Neuron (in vitro differentiated cells): ENCODE results near the gene HOXA10.

ENCODE experiments used
- H2AFZ ChIP-seq: one replicate; pipeline ENCODE4 v1.6.1; 2013; ENCODE audit warnings: low read depth, mild to moderate bottlenecking, inconsistent platforms, low read length, moderate library complexity
- H3K27me3 ChIP-seq: one replicate; pipeline ENCODE4 v1.6.1; 2013; ENCODE audit warnings: low read length; ENCODE audit not compliant: insufficient read depth
- H3K36me3 ChIP-seq: one replicate; pipeline ENCODE4 v1.6.1; 2013; ENCODE audit warnings: low read length; ENCODE audit not compliant: insufficient read depth
- H3K4me1 ChIP-seq: one replicate; pipeline ENCODE4 v1.6.1; 2013; ENCODE audit warnings: low read length; ENCODE audit not compliant: insufficient read depth
- H3K4me3 ChIP-seq: 2 replicates; pipeline ENCODE4 v1.5.1; 2013; ENCODE audit warnings: mild to moderate bottlenecking, low read length, moderate library complexity
- H3K9me3 ChIP-seq: one replicate; pipeline ENCODE4 v1.6.1; 2013; ENCODE audit warnings: low read length

HOXA10 gene

GRCh38 chr7:27125986-27126394 is 48.1 kb downstream of the HOXA10 start:
- H3K27me3 ChIP-seq: peaks cover 96% of the 10 kb centered on the region
- peaks cover 4% of the 10 kb centered on the region for H3K9me3 ChIP-seq
- H2AFZ ChIP-seq: no peak overlapping the region
- H3K36me3 ChIP-seq: no peaks in the 10 kb centered on the region
- H3K4me1 ChIP-seq: no peaks in the 10 kb centered on the region
- no peak overlapping the region for H3K4me3 ChIP-seq

GRCh38 chr7:27124902-27125689 is 49.0 kb downstream of the HOXA10 start:
- Histone ChIP-seq H3K27me3 (peaks cover 99% of the 10 kb centered on the region), H2AFZ (no peak overlapping the region), H3K4me3 (no peak overlapping the region), H3K9me3 (peaks cover 4% of the 10 kb centered on the region), H3K4me1 (no peaks in the 10 kb centered on the region), H3K36me3 (no peaks in the 10 kb centered on the region)

- Histone ChIP-seq H3K27me3 (peaks cover 98% of the 10 kb centered on the region), H3K4me1 (no peaks in the 10 kb centered on the region), H3K4me3 (no peak overlapping the region)
Measured at GRCh38 chr7:27124096-27124901, 49.8 kb downstream of the HOXA10 start.

GRCh38 chr7:27123477-27124053 is 50.6 kb downstream of the HOXA10 start:
- Histone ChIP-seq H3K27me3 (peaks cover 97% of the 10 kb centered on the region), H3K4me3 (no peak overlapping the region), H3K4me1 (no peaks in the 10 kb centered on the region), H2AFZ (no peak overlapping the region), H3K9me3 (no peaks in the 10 kb centered on the region), H3K36me3 (no peaks in the 10 kb centered on the region)

More at GRCh38 chr7:27124096-27124901, 49.8 kb downstream of the HOXA10 start:
- peaks cover 2% of the 10 kb centered on the region for H3K9me3 ChIP-seq
- H2AFZ ChIP-seq: no peak overlapping the region
- no peaks in the 10 kb centered on the region for H3K36me3 ChIP-seq

GRCh38 chr7:27123007-27123476 is 51.1 kb downstream of the HOXA10 start:
- H3K4me3 ChIP-seq: no peak overlapping the region
- no peaks in the 10 kb centered on the region for H3K36me3 ChIP-seq
- no peaks in the 10 kb centered on the region for H3K4me1 ChIP-seq
- no peaks in the 10 kb centered on the region for H3K9me3 ChIP-seq
- H3K27me3 ChIP-seq: peaks cover 97% of the 10 kb centered on the region
- no peak overlapping the region for H2AFZ ChIP-seq

- Histone ChIP-seq H2AFZ (no peak overlapping the region), H3K4me3 (no peak overlapping the region), H3K9me3 (no peaks in the 10 kb centered on the region), H3K4me1 (no peaks in the 10 kb centered on the region), H3K27me3 (peaks cover 97% of the 10 kb centered on the region), H3K36me3 (no peaks in the 10 kb centered on the region)
Measured at GRCh38 chr7:27122077-27122910, 51.8 kb downstream of the HOXA10 start.

GRCh38 chr7:27121684-27122076 is 52.4 kb downstream of the HOXA10 start:
- Histone ChIP-seq H3K4me1 (no peaks in the 10 kb centered on the region), H3K27me3 (peaks cover 97% of the 10 kb centered on the region), H3K9me3 (no peaks in the 10 kb centered on the region), H3K36me3 (no peaks in the 10 kb centered on the region), H3K4me3 (no peak overlapping the region), H2AFZ (no peak overlapping the region)
